Peyer's patch (tissue), 4 donors: ENCODE measurements around the gene NTNG2.

Experiments used
- POLR2A ChIP-seq, 2 donors: fragments of 450-650 bp; IDR thresholded peaks; one replicate each; pipeline ENCODE4 v1.5.1; 2017; ENCODE audit warnings: antibody characterized with exemption in 2 of 2, mild to moderate bottlenecking in 2 of 2, moderate library complexity in 2 of 2
- TF ChIP-seq, protein P1 (sequence below), 6 experiments: fragments of 450-650 bp in 4 of 6; fragments of 200-600 bp in 2 of 6; sonication (generic) in 1 of 6; IDR thresholded peaks; one replicate each; pipeline ENCODE4 v1.5.1; 2017 to 2019; ENCODE audit warnings: antibody characterized with exemption in 6 of 6, mild to moderate bottlenecking in 3 of 6, moderate library complexity in 1 of 6

DNA sequence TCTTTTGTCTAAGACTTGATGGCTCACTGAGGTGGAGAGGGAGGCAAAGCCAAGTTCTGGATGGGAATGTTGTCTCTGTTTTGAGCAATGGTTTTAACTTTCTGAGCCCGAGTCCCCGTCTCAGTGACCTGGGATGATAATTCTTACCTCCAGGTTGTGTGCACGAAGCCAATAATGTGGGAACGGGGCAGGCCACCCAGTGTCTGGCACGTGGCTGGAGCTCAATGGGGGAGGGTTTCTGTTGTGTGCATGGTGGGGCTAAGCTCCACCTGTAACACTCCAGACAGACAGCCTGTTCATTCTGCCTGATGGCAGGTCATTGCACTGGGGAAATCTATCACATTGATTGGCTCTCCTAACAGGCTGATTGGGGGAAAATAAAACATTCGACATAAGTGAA lies 37.1 kb upstream of the NTNG2 start:
- TF ChIP-seq, protein P1, sequence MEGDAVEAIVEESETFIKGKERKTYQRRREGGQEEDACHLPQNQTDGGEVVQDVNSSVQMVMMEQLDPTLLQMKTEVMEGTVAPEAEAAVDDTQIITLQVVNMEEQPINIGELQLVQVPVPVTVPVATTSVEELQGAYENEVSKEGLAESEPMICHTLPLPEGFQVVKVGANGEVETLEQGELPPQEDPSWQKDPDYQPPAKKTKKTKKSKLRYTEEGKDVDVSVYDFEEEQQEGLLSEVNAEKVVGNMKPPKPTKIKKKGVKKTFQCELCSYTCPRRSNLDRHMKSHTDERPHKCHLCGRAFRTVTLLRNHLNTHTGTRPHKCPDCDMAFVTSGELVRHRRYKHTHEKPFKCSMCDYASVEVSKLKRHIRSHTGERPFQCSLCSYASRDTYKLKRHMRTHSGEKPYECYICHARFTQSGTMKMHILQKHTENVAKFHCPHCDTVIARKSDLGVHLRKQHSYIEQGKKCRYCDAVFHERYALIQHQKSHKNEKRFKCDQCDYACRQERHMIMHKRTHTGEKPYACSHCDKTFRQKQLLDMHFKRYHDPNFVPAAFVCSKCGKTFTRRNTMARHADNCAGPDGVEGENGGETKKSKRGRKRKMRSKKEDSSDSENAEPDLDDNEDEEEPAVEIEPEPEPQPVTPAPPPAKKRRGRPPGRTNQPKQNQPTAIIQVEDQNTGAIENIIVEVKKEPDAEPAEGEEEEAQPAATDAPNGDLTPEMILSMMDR (IDR thresholded peaks at IDR 0.05) = no peak
- TF ChIP-seq POLR2A (IDR thresholded peaks at IDR 0.05) = no peak
